PC-3 (cell line): ENCODE data around the gene KERA.

Experiments
- EZH2phosphoT487 ChIP-seq: fragments of 300-600 bp; sonication (generic); IDR thresholded peaks from 2 replicates; pipeline ENCODE4 v1.6.1; 2018; ENCODE audit warnings: mild to moderate bottlenecking, antibody characterized with exemption, low read length, borderline replicate concordance
- TF ChIP-seq, protein P1 (sequence below): fragments of 300-600 bp; sonication (generic); conservative IDR thresholded peaks from 2 replicates; pipeline ENCODE4 v1.5.1; 2017; ENCODE audit warnings: antibody characterized with exemption, low read depth, mild to moderate bottlenecking, low read length

DNA sequence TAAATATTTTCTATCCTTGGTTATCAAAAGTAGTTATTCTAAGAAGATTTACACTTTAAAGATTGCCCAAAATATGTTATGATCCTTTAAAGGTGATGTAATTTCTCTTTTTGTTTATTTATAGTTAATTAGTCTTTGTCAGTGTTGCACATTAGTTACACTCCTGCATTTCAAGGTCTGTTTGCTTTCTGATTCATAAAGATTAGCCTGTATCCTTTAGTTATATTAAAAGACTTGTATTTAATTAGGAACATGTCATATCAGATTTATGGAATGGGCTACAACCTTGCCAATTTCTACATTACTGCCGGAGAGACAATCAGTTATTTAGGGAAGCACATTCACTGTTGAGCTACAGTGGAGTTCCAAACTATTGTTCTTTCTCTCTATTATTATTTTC is 56.5 kb downstream of the KERA start:
- TF ChIP-seq EZH2phosphoT487: no peak
- TF ChIP-seq, protein P1, sequence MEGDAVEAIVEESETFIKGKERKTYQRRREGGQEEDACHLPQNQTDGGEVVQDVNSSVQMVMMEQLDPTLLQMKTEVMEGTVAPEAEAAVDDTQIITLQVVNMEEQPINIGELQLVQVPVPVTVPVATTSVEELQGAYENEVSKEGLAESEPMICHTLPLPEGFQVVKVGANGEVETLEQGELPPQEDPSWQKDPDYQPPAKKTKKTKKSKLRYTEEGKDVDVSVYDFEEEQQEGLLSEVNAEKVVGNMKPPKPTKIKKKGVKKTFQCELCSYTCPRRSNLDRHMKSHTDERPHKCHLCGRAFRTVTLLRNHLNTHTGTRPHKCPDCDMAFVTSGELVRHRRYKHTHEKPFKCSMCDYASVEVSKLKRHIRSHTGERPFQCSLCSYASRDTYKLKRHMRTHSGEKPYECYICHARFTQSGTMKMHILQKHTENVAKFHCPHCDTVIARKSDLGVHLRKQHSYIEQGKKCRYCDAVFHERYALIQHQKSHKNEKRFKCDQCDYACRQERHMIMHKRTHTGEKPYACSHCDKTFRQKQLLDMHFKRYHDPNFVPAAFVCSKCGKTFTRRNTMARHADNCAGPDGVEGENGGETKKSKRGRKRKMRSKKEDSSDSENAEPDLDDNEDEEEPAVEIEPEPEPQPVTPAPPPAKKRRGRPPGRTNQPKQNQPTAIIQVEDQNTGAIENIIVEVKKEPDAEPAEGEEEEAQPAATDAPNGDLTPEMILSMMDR: no peak
